ENCODE measurements around the gene SLC35B3.
"Not testable (repeated sequence)": the region's sequence is repeated elsewhere in the genome, so short reads cannot be mapped to it uniquely, and the experiment has no call there.

The SLC35B3 gene

GRCh38 chr6:8415280-8415679, 20.1 kb downstream of the SLC35B3 start:
- no peak for DNase-seq (ENCODE audit: low read depth, low spot score)

DNA sequence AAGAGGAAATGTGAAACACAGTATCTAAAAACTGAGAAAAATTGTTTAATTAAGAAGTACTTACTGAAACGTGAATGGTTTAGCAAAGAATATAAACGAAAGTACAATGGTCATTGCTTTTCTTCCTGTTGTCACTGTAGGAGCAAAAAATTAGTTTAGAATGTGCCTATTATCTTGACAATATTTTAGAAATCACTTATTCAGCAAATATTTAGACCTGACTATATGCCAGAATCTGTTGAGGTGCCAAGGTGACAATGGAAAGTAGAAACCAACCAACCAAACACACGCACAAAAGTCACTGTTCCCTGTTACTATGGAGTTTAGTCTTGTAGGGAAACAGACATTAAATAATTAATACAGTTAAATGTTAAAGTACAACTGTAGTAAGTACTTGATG, 20.5 kb downstream of the SLC35B3 start:
- DNase-seq (ENCODE audit: low read depth, low spot score), result no peak

DNA sequence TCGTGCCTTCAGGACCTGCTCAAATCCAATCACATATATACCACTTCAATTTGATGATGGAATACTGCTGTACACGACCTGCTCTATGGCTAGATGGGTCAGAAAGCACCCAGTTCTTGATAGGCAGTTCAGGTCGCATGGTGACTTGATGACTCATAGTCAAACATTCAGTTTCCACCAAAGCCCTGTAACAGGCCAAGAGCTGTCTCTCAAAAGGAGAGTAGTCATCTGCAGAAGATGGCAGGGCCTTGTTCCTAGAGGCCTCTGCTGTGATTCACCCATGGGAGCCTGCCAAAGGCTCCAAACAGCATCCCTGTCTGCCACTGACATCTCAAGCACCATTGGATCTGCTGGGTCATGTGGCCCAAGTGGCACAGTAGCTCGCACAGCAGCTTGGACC, 29.4 kb downstream of the SLC35B3 start:
- DNase-seq (ENCODE audit: low read depth, low spot score), result not testable (repeated sequence)

- DNase-seq (ENCODE audit: low read depth, low spot score), result no peak
Observed at GRCh38 chr6:8402546-8402945, 32.8 kb downstream of the SLC35B3 start.

DNA sequence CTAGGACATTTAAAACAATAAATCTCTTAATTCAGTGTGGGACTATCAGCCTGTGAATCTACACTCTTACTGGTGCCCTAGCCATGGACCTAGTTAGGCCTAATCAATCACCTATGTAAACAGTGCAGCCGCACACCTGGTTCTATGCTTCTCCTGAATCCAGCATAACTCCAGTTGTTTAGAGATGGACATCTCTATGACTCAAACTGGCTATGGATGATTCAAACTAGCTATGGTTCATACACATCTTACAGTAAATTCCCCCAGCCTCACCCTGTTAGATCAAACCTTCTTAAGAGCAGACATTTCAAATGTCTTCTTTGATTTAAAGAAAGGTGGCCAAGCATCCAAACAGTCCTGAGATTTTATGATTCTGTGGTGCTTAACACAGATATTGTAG, 34.7 kb downstream of the SLC35B3 start:
- DNase-seq (ENCODE audit: low read depth, low spot score), result no peak

DNA sequence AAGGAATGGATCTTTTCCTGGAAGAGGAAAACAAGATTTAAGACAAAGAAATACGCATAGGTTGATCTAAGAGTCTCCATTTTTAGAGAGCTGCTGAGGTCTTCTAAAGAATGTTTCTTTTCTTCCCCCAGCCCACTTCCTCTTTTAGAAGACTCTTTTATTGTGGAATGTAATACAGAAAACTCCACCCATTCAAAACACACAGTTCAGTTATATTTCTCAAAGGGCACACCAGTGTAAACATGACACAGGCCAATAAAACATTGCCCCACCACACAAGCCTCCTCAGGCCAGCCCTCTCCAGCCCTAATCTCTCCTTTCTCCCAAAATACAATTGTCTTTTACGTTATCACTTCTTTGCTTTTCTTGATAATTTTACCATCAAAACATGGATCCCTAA, 42.8 kb downstream of the SLC35B3 start:
- no peak for DNase-seq (ENCODE audit: low read depth, low spot score)

DNA sequence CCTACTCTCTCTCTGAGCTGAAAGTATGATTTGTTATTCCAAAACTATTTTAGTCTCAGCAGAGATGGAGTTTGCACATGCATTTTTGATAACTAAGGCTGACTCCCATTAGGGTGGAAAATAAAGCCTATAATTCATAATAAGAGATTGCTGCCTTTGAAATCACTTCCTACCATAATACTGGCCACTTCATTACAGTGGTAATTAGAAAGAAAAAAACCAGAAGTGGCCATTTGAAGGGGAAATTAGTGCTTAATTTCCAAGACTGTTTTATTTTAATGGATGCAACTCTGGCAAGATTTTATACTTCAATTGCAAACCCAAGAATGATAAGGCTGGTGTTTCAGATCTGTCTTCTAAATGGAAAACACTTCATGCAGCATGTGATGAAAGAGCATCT, 43.4 kb downstream of the SLC35B3 start:
- no peak for DNase-seq (ENCODE audit: low read depth, low spot score)

DNA sequence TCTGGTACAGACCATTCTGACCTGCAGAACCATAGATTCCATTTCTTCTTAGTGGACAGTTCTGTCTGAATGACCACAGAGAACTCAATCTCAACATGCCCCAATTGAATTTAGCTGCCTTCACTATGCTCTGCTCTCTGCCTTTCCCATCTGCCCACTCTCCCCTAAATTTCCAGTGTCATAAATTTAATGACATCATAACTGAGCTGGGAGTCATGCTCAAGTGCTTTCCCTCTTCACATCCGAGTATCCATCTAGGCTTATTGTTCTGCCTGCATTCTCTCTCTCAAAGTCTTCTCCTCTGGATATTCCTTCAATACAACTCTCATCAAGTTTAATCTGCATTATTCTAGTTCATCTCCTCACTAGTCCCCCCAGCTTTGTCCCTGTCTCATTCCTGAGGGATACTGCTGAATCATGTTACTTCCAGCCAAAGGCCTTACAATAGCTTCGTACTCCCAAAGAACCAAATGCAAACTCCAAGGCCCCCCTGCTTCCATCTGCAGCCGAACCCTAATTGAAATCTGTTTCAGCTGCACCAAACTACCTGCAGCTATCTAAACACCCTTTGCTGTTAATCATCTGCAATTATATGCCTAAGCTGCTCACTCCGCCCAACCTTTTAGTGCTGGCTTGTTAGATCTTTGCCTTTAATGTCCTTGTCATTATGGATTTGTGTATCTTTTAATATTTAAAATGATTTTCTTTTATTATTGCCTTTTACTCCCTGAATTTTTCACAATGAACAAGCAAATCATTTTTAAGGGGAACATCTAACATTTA, 46.1 kb downstream of the SLC35B3 start:
- DNase-seq (ENCODE audit: low read depth, low spot score), result no peak

DNA sequence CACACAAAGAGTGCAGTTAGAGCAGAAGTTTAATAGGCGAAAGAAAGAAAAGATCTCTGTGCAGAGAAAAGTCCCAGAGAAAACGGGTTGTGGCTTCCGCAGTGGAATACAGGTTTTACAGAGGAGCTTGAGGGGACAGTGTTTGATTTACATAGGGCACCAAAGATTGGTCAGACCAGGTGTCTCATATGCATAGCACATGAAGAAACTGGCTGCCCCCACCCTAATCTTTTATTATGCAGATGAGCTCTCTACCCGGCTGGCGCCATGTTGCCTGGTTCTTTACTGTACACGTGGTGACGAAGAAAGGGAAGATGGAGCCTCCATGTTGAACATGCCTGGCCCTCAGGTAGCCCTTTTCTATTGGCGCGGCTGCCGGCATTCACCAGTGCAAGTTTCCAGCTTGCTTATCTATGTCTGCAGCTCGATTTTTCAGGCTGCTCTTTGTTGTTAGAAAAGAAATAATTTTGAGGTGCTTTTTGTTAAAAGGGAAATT, 47.4 kb downstream of the SLC35B3 start:
- DNase-seq (ENCODE audit: low read depth, low spot score), result no peak

DNA sequence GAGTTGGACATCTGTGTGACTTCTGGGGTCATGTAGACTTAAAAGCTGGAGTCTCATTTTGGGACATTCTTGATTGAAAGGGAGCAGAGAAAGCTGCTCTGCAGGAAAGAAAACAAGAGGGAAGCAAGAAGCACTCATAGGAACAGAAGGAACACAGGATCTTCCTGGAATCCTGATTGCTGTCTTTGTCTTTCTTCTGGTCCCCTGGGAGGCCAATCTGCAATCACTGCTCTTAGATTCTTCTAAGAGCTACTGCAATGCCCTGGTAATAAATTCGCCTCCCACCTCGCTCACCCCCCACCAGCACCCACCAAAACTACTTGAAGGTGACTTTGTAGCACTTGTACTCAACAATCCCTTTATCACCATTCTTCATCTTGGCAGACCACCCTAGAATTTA, 51.8 kb downstream of the SLC35B3 start:
- DNase-seq (ENCODE audit: low read depth, low spot score), result no peak

DNA sequence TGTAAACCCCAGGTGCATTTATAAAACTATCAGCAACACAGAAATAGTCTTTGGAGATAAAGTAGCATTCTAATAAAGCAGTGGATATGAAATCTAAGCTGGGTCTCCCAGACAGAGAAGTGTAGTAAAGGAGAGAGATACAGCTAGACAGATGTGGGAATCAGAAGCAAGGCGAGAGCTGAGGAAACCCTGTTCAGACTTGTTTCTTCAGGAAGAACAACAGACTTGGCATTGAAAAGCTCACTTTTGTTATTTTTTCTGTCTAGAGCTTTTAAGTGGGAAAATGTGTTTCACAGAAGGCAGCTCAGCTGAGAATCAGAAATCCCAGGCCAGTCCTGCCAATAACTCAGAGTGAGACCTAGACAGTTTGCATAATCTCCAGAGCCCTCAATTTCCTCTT, 52.9 kb downstream of the SLC35B3 start:
- no peak for DNase-seq (ENCODE audit: low read depth, low spot score)

DNA sequence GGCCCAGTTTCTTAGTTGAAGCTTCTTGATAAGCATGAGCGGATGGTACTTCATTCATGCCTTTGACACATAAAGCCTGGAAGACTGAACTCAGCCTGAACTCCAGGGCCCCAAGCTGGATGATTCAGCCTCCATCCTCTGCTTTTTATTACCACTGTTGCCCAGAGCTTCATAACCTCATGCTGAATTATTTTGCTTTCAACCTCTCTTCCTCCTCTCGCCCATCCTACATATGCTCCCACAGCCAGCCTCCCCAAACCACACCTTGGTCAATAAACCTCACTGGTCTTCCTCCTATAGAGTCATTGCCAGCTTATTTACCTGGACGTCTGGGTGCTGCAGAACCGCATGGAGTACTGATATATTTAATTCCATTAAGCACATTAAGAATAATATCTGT, 59.4 kb downstream of the SLC35B3 start:
- no peak for DNase-seq (ENCODE audit: low read depth, low spot score)
